GM23248 (cell line): Measurements from ENCODE around the gene OSBP2. TPM values are rescaled to one million over a fixed set of nuclear protein-coding genes. Genes with fewer than 3 reads are reported as not detected.

Source experiments
- DNase-seq: peaks from one replicate; pipeline ENCODE4 v3.0.0-alpha.2; 2015
- H2AFZ ChIP-seq: fragments of 200-600 bp; sonication (generic); 2 replicates; pipeline ENCODE4 v1.6.1; 2016; ENCODE audit warnings: antibody characterized with exemption
- H3F3A ChIP-seq: fragments of 200-600 bp; sonication (generic); 2 replicates; pipeline ENCODE4 v1.6.1; 2016; ENCODE audit warnings: mild to moderate bottlenecking, antibody characterized with exemption, mixed run types; ENCODE audit not compliant: insufficient read depth
- H3K27ac ChIP-seq: fragments of 200-600 bp; sonication (generic); 2 replicates; pipeline ENCODE4 v1.5.1; 2016; ENCODE audit warnings: mild to moderate bottlenecking
- H3K27me3 ChIP-seq: fragments of 200-600 bp; sonication (generic); replicated peaks from 2 replicates; pipeline ENCODE4 v1.6.1; 2016; ENCODE audit warnings: mild to moderate bottlenecking; ENCODE audit not compliant: insufficient read depth
- H3K36me3 ChIP-seq: fragments of 200-600 bp; sonication (generic); 2 replicates; pipeline ENCODE4 v1.6.1; 2016; ENCODE audit warnings: low read depth, mild to moderate bottlenecking
- H3K4me1 ChIP-seq: fragments of 200-600 bp; sonication (generic); 2 replicates; pipeline ENCODE4 v1.6.1; 2016; ENCODE audit warnings: mild to moderate bottlenecking; ENCODE audit not compliant: insufficient read depth
- H3K4me2 ChIP-seq: fragments of 200-600 bp; sonication (generic); one replicate; pipeline ENCODE4 v1.6.1; 2016; ENCODE audit warnings: mild to moderate bottlenecking; ENCODE audit not compliant: unreplicated experiment
- H3K4me3 ChIP-seq: fragments of 200-600 bp; sonication (generic); 2 replicates; pipeline ENCODE4 v1.5.1; 2016; ENCODE audit warnings: mild to moderate bottlenecking
- H3K79me2 ChIP-seq: fragments of 200-600 bp; sonication (generic); 2 replicates; pipeline ENCODE4 v1.6.1; 2016; ENCODE audit warnings: mild to moderate bottlenecking; ENCODE audit not compliant: insufficient read depth
- H3K9ac ChIP-seq: fragments of 200-600 bp; sonication (generic); 2 replicates; pipeline ENCODE4 v1.6.1; 2016; ENCODE audit warnings: mild to moderate bottlenecking
- H3K9me2 ChIP-seq: fragments of 200-600 bp; sonication (generic); 2 replicates; pipeline ENCODE4 v1.6.1; 2016; ENCODE audit warnings: mixed run types, mild to moderate bottlenecking, moderate library complexity; ENCODE audit not compliant: insufficient read depth
- H3K9me3 ChIP-seq: fragments of 200-600 bp; sonication (generic); one replicate; pipeline ENCODE4 v1.6.1; 2017; ENCODE audit warnings: low read depth
- H4K20me1 ChIP-seq: fragments of 200-600 bp; sonication (generic); 2 replicates; pipeline ENCODE4 v1.6.0; 2016; ENCODE audit not compliant: insufficient read depth
- EZH2 ChIP-seq: fragments of 200-600 bp; sonication (generic); IDR thresholded peaks from 2 replicates; pipeline ENCODE4 v1.6.1; 2018; ENCODE audit warnings: antibody characterized with exemption, mild to moderate bottlenecking; ENCODE audit not compliant: insufficient read depth, poor library complexity, severe bottlenecking
- EZH2phosphoT487 ChIP-seq: fragments of 200-600 bp; sonication (generic); IDR thresholded peaks from 2 replicates; pipeline ENCODE4 v1.6.1; 2018; ENCODE audit warnings: antibody characterized with exemption, moderate library complexity, mild to moderate bottlenecking, low read depth; ENCODE audit not compliant: insufficient read depth
- WGBS, 2 experiments: methylation state at CpG; one replicate each; pipeline ENCODE4 v1.1.6; 2015 to 2017; ENCODE audit warnings: low lambda C conversion rate in 2 of 2, low coverage in 1 of 2; ENCODE audit errors: missing lambda C conversion rate in 2 of 2; 5-methylcytosine and 5-hydroxymethylcytosine counted together
- in situ Hi-C: fragments of 300-500 bp; cut with MboI; formaldehyde crosslinking; loops from 2 replicates; pipeline ENCODE4 v1.15.0; 2020
- polyA plus RNA-seq: library from polyadenylated mRNA; unstranded; fragments of >200 nt; fragmentation: Nextera tagmentation; extraction: Ambion mirVana; gene quantifications from 2 replicates; pipeline ENCODE4 v1.2.1, GENCODE V29; 2016
- total RNA-seq: library from RNA; depleted of rRNA; stranded (reverse); fragments of >200 nt; shearing (Covaris generic); gene quantifications from 2 replicates; pipeline ENCODE4 v1.2.3, GENCODE V29; 2014

The OSBP2 gene
- total and polyA plus RNA-seq, 2 experiments from 2014 or later = 1.1 to 1.3 TPM

GRCh38 chr22:30777587-30777986, 82.9 kb downstream of the OSBP2 start:
- H2AFZ ChIP-seq = no peak overlapping the region
- no peak overlapping the region for H3K27ac ChIP-seq
- H4K20me1 ChIP-seq = no peaks in the 10 kb centered on the region
- DNase-seq = no peak
- no peaks in the 10 kb centered on the region for H3K27me3 ChIP-seq
- no peaks in the 10 kb centered on the region for H3K9me2 ChIP-seq
- H3K4me1 ChIP-seq = no peaks in the 10 kb centered on the region
- no peak overlapping the region for H3K4me2 ChIP-seq
- no peaks in the 10 kb centered on the region for H3K36me3 ChIP-seq
- in situ Hi-C loops = no loop called here
- no peaks in the 10 kb centered on the region for H3K79me2 ChIP-seq
- no peak overlapping the region for H3K4me3 ChIP-seq
- TF ChIP-seq EZH2phosphoT487 (no peak), EZH2 (no peak)
- H3K9me3 ChIP-seq = no peaks in the 10 kb centered on the region
- 37 to 48% methylated on average over 3 of the region's 3 CpGs for WGBS, 2 experiments
- no peak overlapping the region for H3K9ac ChIP-seq
- H3F3A ChIP-seq = no peaks in the 10 kb centered on the region

GRCh38 chr22:30778261-30778660, 83.6 kb downstream of the OSBP2 start:
- in situ Hi-C loops = no loop called here
- H3K27ac ChIP-seq = no peak overlapping the region

GRCh38 chr22:30780026-30780425, 85.4 kb downstream of the OSBP2 start:
- WGBS, 2 experiments = 88 to 91% methylated on average over 12 of the region's 12 CpGs
- Histone ChIP-seq H3K27me3 (no peaks in the 10 kb centered on the region), H4K20me1 (no peaks in the 10 kb centered on the region), H3K4me1 (peaks cover 6% of the 10 kb centered on the region; the same call in 1 of the 2 replicates), H3K4me2 (no peak overlapping the region), H3K4me3 (no peak overlapping the region), H3K36me3 (no peaks in the 10 kb centered on the region), H3K9me3 (no peaks in the 10 kb centered on the region), H3K9me2 (no peaks in the 10 kb centered on the region), H3K79me2 (no peaks in the 10 kb centered on the region), H3K27ac (no peak overlapping the region), H3F3A (no peaks in the 10 kb centered on the region), H2AFZ (no peak overlapping the region), H3K9ac (no peak overlapping the region)
- no peak for DNase-seq
- no peak for TF ChIP-seq EZH2
- TF ChIP-seq EZH2phosphoT487 = no peak
- in situ Hi-C loops = no loop called here

More at GRCh38 chr22:30778261-30778660, 83.6 kb downstream of the OSBP2 start:
- Histone ChIP-seq H3K79me2 (no peaks in the 10 kb centered on the region), H3K9me3 (no peaks in the 10 kb centered on the region), H4K20me1 (no peaks in the 10 kb centered on the region), H3K9ac (no peak overlapping the region), H2AFZ (no peak overlapping the region), H3K9me2 (no peaks in the 10 kb centered on the region), H3F3A (no peaks in the 10 kb centered on the region), H3K36me3 (no peaks in the 10 kb centered on the region), H3K27me3 (no peaks in the 10 kb centered on the region), H3K4me3 (no peak overlapping the region), H3K4me1 (no peaks in the 10 kb centered on the region), H3K4me2 (no peak overlapping the region)
- WGBS, 2 experiments = 86 to 90% methylated on average over 5 of the region's 5 CpGs
- DNase-seq = no peak
- TF ChIP-seq EZH2 = no peak
- TF ChIP-seq EZH2phosphoT487 = no peak

GRCh38 chr22:30781271-30781875, 86.7 kb downstream of the OSBP2 start:
- H3K4me3 ChIP-seq = no peak overlapping the region
- in situ Hi-C loops = no loop called here
- H2AFZ ChIP-seq = no peak overlapping the region
- no peak overlapping the region for H3K27ac ChIP-seq
- H3K9ac ChIP-seq = no peak overlapping the region
- no peaks in the 10 kb centered on the region for H3K79me2 ChIP-seq
- no peaks in the 10 kb centered on the region for H3F3A ChIP-seq
- H3K36me3 ChIP-seq = no peaks in the 10 kb centered on the region
- H3K9me2 ChIP-seq = no peaks in the 10 kb centered on the region
- H3K27me3 ChIP-seq = no peaks in the 10 kb centered on the region
- WGBS, 2 experiments = 89 to 95% methylated on average over 6 of the region's 6 CpGs
- no peak for TF ChIP-seq EZH2
- H3K4me1 ChIP-seq = peaks cover 6% of the 10 kb centered on the region; the same call in 1 of the 2 replicates
- H4K20me1 ChIP-seq = no peaks in the 10 kb centered on the region
- H3K4me2 ChIP-seq = no peak overlapping the region
- H3K9me3 ChIP-seq = no peaks in the 10 kb centered on the region
- peak; percentile 27 for DNase-seq
